PC-9 (cell line): ENCODE data around the gene MPI. TPM values are rescaled to one million over a fixed set of nuclear protein-coding genes. Genes with fewer than 3 reads are reported as not detected.

Experiments used
- BruUV-seq: library from RNA; stranded (reverse); fragments of 400-500 nt; replicated peaks from 2 replicates; lab custom pipeline; 2021; lab: Mats Ljungman, UMichigan
- CTCF ChIA-PET: fragments of 300-600 bp; sonication (Branson Sonifier 250); formaldehyde crosslinking; loops from one replicate; lab custom pipeline; 2022; ENCODE audit warnings: antibody characterized with exemption; lab: Charles Lee
- POLR2A ChIA-PET: fragments of 300-600 bp; sonication (Branson Sonifier 250); formaldehyde crosslinking; loops from one replicate; lab custom pipeline; 2022; ENCODE audit warnings: antibody characterized with exemption; ENCODE audit not compliant: unreplicated experiment; lab: Charles Lee
- DNase-seq, 2 experiments: peaks; one replicate each; pipeline versions ENCODE4 v3.0.0 to v3.0.0-alpha.2; 2015 to 2022; ENCODE audit warnings: mixed read lengths in 1 of 2
- H2AFZ ChIP-seq: fragments of 200-600 bp; sonication (generic); 2 replicates; pipeline ENCODE4 v1.8.1; 2017; ENCODE audit warnings: antibody characterized with exemption
- H3F3A ChIP-seq: fragments of 200-600 bp; sonication (generic); 2 replicates; pipeline ENCODE4 v1.8.1; 2017; ENCODE audit warnings: antibody characterized with exemption, mild to moderate bottlenecking, low read depth; ENCODE audit not compliant: insufficient read depth
- H3K27ac ChIP-seq: fragments of 200-600 bp; sonication (generic); 2 replicates; pipeline ENCODE4 v1.6.1; 2016; ENCODE audit warnings: mixed run types
- H3K27me3 ChIP-seq: fragments of 200-600 bp; sonication (generic); 2 replicates; pipeline ENCODE4 v1.6.1; 2016; ENCODE audit warnings: low read depth, mixed run types; ENCODE audit not compliant: insufficient read depth
- H3K36me3 ChIP-seq: fragments of 200-600 bp; sonication (generic); 2 replicates; pipeline ENCODE4 v1.6.1; 2016; ENCODE audit warnings: low read depth, mixed run types
- H3K4me1 ChIP-seq: fragments of 200-600 bp; sonication (generic); replicated peaks from 2 replicates; pipeline ENCODE4 v1.6.1; 2016; ENCODE audit warnings: mixed run types; ENCODE audit not compliant: insufficient read depth
- H3K4me2 ChIP-seq: fragments of 200-600 bp; sonication (generic); 2 replicates; pipeline ENCODE4 v1.6.1; 2017; ENCODE audit warnings: mixed run types
- H3K4me3 ChIP-seq: fragments of 200-600 bp; sonication (generic); 2 replicates; pipeline ENCODE4 v1.6.1; 2016; ENCODE audit warnings: mixed run types
- H3K79me2 ChIP-seq: fragments of 200-600 bp; sonication (generic); 2 replicates; pipeline ENCODE4 v1.6.1; 2017; ENCODE audit warnings: low read depth, mixed run types
- H3K9me2 ChIP-seq: fragments of 200-600 bp; sonication (generic); 2 replicates; pipeline ENCODE4 v1.8.1; 2017; ENCODE audit warnings: mild to moderate bottlenecking; ENCODE audit not compliant: insufficient read depth
- H3K9me3 ChIP-seq: fragments of 200-600 bp; sonication (generic); 2 replicates; pipeline ENCODE4 v1.8.1; 2016; ENCODE audit warnings: low read depth; ENCODE audit not compliant: insufficient read depth
- H4K20me1 ChIP-seq: fragments of 200-600 bp; sonication (generic); 2 replicates; pipeline ENCODE4 v1.8.1; 2017; ENCODE audit not compliant: insufficient read depth
- CTCF ChIP-seq: fragments of 200-600 bp; sonication (generic); conservative IDR thresholded peaks from 2 replicates; pipeline ENCODE4 v1.6.1; 2017; ENCODE audit warnings: mixed run types, antibody characterized with exemption, mild to moderate bottlenecking, moderate library complexity
- EZH2 ChIP-seq: fragments of 200-600 bp; sonication (generic); IDR thresholded peaks from 2 replicates; pipeline ENCODE4 v1.8.0; 2017; ENCODE audit warnings: antibody characterized with exemption, low read depth
- intact Hi-C: fragments of 100-400 bp; cut with micrococcal nuclease; formaldehyde crosslinking; loops from one replicate; pipeline ENCODE4 v1.10.0; 2022; ENCODE audit not compliant: unreplicated experiment
- total RNA-seq: library from RNA; stranded (reverse); gene quantifications from 2 replicates; pipeline ENCODE4 v1.2.3, GENCODE V29; 2021

MPI gene
- total RNA-seq, 1 experiment from 2014 or later: 22.5 TPM

GRCh38 chr15:74902295-74903075, 12.6 kb downstream of the MPI start:
- no peak for DNase-seq
- Histone ChIP-seq H3K27me3 (no peaks in the 10 kb centered on the region), H3K4me3 (no peak overlapping the region), H3K4me1 (peaks cover 31% of the 10 kb centered on the region), H3K9me3 (no peaks in the 10 kb centered on the region), H4K20me1 (no peaks in the 10 kb centered on the region), H3K9me2 (no peaks in the 10 kb centered on the region), H3K27ac (peak overlapping the region; percentile 37; the same call in 1 of the 2 replicates), H2AFZ (no peak overlapping the region), H3F3A (peaks cover 31% of the 10 kb centered on the region; the same call in 1 of the 2 replicates), H3K79me2 (peaks cover 26% of the 10 kb centered on the region), H3K36me3 (peaks cover 21% of the 10 kb centered on the region; the same call in 1 of the 2 replicates), H3K4me2 (0 out of 2 replicates have a peak overlapping the region, but pooled peaks have one; percentile 8)
- ChIA-PET POLR2A (interaction anchor here (0.6 kb wide), 2 partner anchors 32 to 622 kb away, joined by 3 to 7 read pairs; no protein-coding TSS in a partner anchor), CTCF (interaction anchor here (0.6 to 1.6 kb wide), 13 partner anchors 10 to 134 kb away, joined by 3 to 16 read pairs (median 5); no protein-coding TSS in a partner anchor)
- TF ChIP-seq EZH2 (no peak), CTCF (no peak)
- no TSS peak for BruUV-seq
- intact Hi-C loops: loop anchor here (5.0 kb wide), 1 partner anchor 85 kb away; no protein-coding TSS in a partner anchor

GRCh38 chr15:74903676-74904075, 13.8 kb downstream of the MPI start:
- Histone ChIP-seq H2AFZ (no peak overlapping the region), H3K36me3 (peaks cover 21% of the 10 kb centered on the region; the same call in 1 of the 2 replicates), H3K27me3 (no peaks in the 10 kb centered on the region), H4K20me1 (no peaks in the 10 kb centered on the region), H3K9me3 (no peaks in the 10 kb centered on the region), H3K9me2 (no peaks in the 10 kb centered on the region), H3K4me3 (no peak overlapping the region), H3F3A (peaks cover 35% of the 10 kb centered on the region; the same call in 1 of the 2 replicates), H3K4me1 (peaks cover 32% of the 10 kb centered on the region), H3K27ac (no peak overlapping the region), H3K79me2 (peaks cover 26% of the 10 kb centered on the region), H3K4me2 (no peak overlapping the region)
- POLR2A ChIA-PET: no interaction called here
- no peak for DNase-seq
- TF ChIP-seq EZH2 (no peak), CTCF (no peak)
- CTCF ChIA-PET: interaction anchor here (1.1 kb wide), 1 partner anchor 14 kb away, joined by 5 read pairs; the partner anchor contains the start of gene MPI
- no TSS peak for BruUV-seq
- intact Hi-C loops: loop anchor here (5.0 kb wide), 1 partner anchor 86 kb away; no protein-coding TSS in a partner anchor

GRCh38 chr15:74904190-74904805, 14.5 kb downstream of the MPI start:
- Histone ChIP-seq H2AFZ (no peak overlapping the region), H3K9me2 (no peaks in the 10 kb centered on the region), H3K9me3 (no peaks in the 10 kb centered on the region), H3K27ac (no peak overlapping the region), H3F3A (peaks cover 33% of the 10 kb centered on the region; the same call in 1 of the 2 replicates), H3K36me3 (peaks cover 21% of the 10 kb centered on the region; the same call in 1 of the 2 replicates), H3K4me2 (no peak overlapping the region), H3K27me3 (no peaks in the 10 kb centered on the region), H3K79me2 (peaks cover 26% of the 10 kb centered on the region), H3K4me1 (peaks cover 32% of the 10 kb centered on the region), H3K4me3 (no peak overlapping the region), H4K20me1 (no peaks in the 10 kb centered on the region)
- CTCF ChIA-PET: interaction anchor here (1.1 kb wide), 1 partner anchor 15 kb away, joined by 5 read pairs; the partner anchor contains the start of gene MPI
- POLR2A ChIA-PET: interaction anchor here (0.6 kb wide), 1 partner anchor 87 kb away, joined by 4 read pairs; no protein-coding TSS in a partner anchor
- intact Hi-C loops: loop anchor here (5.0 kb wide), 1 partner anchor 87 kb away; no protein-coding TSS in a partner anchor
- DNase-seq: no peak
- TF ChIP-seq EZH2 (no peak), CTCF (no peak)
- no TSS peak for BruUV-seq
